ENCODE results near the gene SFXN3. TPM values are rescaled to one million over a fixed set of nuclear protein-coding genes. Genes with fewer than 3 reads are reported as not detected.

Gene SFXN3
- total RNA-seq, 1 experiment from 2014 or later: 27.5 TPM

DNA sequence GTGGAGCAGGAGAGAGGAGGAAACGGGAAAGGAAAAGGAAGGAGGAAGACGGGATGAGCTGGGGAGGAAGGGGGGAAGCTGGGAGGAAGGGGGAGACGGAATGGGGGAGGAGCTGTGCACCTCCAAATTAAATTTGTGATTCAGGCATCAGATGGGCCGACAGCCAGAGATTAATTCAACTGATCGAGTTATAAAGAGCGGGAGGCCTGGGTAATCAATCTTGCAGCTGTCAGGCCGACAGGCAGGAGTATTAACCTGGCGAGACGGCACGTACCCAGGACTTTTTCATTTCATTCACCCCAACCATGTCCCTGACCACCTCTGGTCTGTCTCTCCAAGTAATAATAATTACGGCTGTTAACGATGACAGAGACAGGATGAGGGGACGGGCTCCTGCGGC, 56.9 kb downstream of the SFXN3 start:
- H3K4me3 Mint-ChIP-seq (ENCODE audit: low read depth, unreplicated experiment): no peak overlapping the region
- H3K27ac Mint-ChIP-seq (ENCODE audit: unreplicated experiment): no peak overlapping the region
- intact Hi-C loops (cut with micrococcal nuclease; ENCODE audit: unreplicated experiment): no loop called here
- H3K4me1 Mint-ChIP-seq (ENCODE audit: low read depth, unreplicated experiment): peaks cover 10% of the 10 kb centered on the region
- no peaks in the 10 kb centered on the region for H3K36me3 Mint-ChIP-seq (ENCODE audit: insufficient read depth, unreplicated experiment)
- CTCF ChIA-PET: no interaction called here
- H3K27me3 Mint-ChIP-seq (ENCODE audit: unreplicated experiment): peaks cover 81% of the 10 kb centered on the region
- TF ChIP-seq, protein P1, sequence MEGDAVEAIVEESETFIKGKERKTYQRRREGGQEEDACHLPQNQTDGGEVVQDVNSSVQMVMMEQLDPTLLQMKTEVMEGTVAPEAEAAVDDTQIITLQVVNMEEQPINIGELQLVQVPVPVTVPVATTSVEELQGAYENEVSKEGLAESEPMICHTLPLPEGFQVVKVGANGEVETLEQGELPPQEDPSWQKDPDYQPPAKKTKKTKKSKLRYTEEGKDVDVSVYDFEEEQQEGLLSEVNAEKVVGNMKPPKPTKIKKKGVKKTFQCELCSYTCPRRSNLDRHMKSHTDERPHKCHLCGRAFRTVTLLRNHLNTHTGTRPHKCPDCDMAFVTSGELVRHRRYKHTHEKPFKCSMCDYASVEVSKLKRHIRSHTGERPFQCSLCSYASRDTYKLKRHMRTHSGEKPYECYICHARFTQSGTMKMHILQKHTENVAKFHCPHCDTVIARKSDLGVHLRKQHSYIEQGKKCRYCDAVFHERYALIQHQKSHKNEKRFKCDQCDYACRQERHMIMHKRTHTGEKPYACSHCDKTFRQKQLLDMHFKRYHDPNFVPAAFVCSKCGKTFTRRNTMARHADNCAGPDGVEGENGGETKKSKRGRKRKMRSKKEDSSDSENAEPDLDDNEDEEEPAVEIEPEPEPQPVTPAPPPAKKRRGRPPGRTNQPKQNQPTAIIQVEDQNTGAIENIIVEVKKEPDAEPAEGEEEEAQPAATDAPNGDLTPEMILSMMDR (IDR thresholded peaks at IDR 0.05; ENCODE audit: unreplicated experiment): no peak
- no TSS peak for BruUV-seq (replicated peaks)
- no peaks in the 10 kb centered on the region for H3K9me3 Mint-ChIP-seq (ENCODE audit: low read depth, unreplicated experiment)
- DNase-seq: no peak

DNA sequence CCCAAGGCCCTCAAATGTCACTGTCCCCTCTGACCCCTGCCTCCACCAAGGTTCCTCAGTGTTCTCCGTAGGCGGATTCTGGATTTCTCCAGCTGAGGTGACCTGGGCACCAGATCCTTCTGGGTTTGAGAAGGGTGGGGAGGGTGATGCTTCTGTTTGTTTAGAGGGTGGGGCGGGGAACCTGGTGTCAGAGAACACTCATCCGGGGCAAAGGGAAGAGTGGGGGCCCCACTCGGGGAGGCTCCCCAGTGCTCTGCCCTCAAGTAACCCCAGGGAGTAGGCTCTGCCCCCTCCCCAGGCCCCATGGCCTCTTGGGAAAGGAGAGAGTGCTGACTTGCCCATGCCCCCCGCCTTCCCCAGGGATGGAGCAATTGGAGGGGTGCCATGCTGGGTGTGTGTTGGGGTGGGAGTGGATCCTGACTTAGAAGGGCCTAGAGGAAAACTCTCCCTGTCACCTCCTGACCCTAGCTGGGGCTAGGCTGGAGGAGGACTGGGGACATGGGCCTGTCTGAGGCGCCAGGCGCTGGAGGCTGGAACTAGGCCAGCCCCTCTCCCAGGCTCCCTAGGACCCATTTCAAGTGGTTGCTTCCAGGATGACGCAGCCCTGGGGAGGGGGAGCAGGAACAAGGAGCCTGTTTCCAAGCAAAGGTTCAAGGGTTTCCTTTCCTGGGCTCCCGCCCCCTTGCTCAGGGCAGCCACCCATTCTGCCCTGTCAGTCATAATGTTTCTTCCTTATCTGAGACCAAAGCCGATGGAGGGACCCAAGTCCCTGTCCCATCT, 58.7 kb downstream of the SFXN3 start:
- Mint-ChIP-seq H3K27me3 (ENCODE audit: unreplicated experiment) (peaks cover 64% of the 10 kb centered on the region), H3K4me1 (ENCODE audit: low read depth, unreplicated experiment) (peaks cover 10% of the 10 kb centered on the region), H3K27ac (ENCODE audit: unreplicated experiment) (no peak overlapping the region), H3K4me3 (ENCODE audit: low read depth, unreplicated experiment) (no peak overlapping the region), H3K9me3 (ENCODE audit: low read depth, unreplicated experiment) (no peaks in the 10 kb centered on the region), H3K36me3 (ENCODE audit: insufficient read depth, unreplicated experiment) (no peaks in the 10 kb centered on the region)
- TF ChIP-seq, protein P1 (IDR thresholded peaks at IDR 0.05; ENCODE audit: unreplicated experiment): no peak
- CTCF ChIA-PET: interaction anchor here (0.7 kb wide), 2 partner anchors 18 to 53 kb away, joined by 3 to 4 read pairs; no protein-coding TSS in a partner anchor
- DNase-seq: no peak
- intact Hi-C loops (cut with micrococcal nuclease; ENCODE audit: unreplicated experiment): no loop called here
- BruUV-seq (replicated peaks): no TSS peak

DNA sequence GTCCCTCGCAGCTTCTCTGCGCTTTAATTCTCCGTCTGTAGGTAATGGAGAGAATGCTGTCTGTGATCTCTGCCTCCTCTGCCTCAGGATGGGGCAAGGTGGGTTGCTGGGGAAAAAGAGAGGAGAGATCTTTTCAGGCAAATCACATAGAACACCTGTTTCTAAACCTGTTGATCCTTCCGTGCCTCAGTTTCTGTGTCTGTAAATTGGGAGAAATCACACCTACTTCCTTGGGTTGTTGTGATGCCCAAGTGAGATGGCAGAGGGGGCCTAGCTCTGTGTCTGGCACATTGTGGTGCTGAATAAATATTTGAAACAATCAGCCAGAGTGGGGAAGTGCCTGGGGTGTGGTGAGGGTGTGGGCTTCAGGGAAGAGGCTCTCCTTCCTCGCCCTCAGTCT, 59.6 kb downstream of the SFXN3 start:
- CTCF ChIA-PET: no interaction called here
- peaks cover 10% of the 10 kb centered on the region for H3K4me1 Mint-ChIP-seq (ENCODE audit: low read depth, unreplicated experiment)
- no TSS peak for BruUV-seq (replicated peaks)

More for the DNA sequence above, 59.6 kb downstream of the SFXN3 start:
- Mint-ChIP-seq H3K27ac (ENCODE audit: unreplicated experiment) (no peak overlapping the region), H3K36me3 (ENCODE audit: insufficient read depth, unreplicated experiment) (no peaks in the 10 kb centered on the region), H3K9me3 (ENCODE audit: low read depth, unreplicated experiment) (no peaks in the 10 kb centered on the region), H3K27me3 (ENCODE audit: unreplicated experiment) (peaks cover 55% of the 10 kb centered on the region), H3K4me3 (ENCODE audit: low read depth, unreplicated experiment) (no peak overlapping the region)
- TF ChIP-seq, protein P1 (IDR thresholded peaks at IDR 0.05; ENCODE audit: unreplicated experiment): no peak
- DNase-seq: no peak
- intact Hi-C loops (cut with micrococcal nuclease; ENCODE audit: unreplicated experiment): no loop called here

Other genes starting within 250 kb of the SFXN3 start
- gene SLF2, start 118.3 kb upstream of the SFXN3 start, total RNA-seq (2022): 17.6 and 18.3 TPM in 2 replicates
- 15.9 and 20.6 TPM in 2 replicates for gene SEMA4G, start 61.7 kb upstream of the SFXN3 start, total RNA-seq (2022)
- gene MRPL43, start 43.7 kb upstream of the SFXN3 start, total RNA-seq (2022): 42.7 and 44.7 TPM in 2 replicates
- gene TWNK, start 43.7 kb upstream of the SFXN3 start, total RNA-seq (2022): 13.8 and 14.7 TPM in 2 replicates
- 23.7 TPM in 2 replicates for gene LZTS2, start 31.4 kb upstream of the SFXN3 start, total RNA-seq (2022)
- gene PDZD7, start 105 bp upstream of the SFXN3 start, total RNA-seq (2022): 1.2 and 1.3 TPM in 2 replicates
- 1.7 and 1.8 TPM in 2 replicates for gene KAZALD1, start 30.8 kb downstream of the SFXN3 start, total RNA-seq (2022)
- not detected in 2 replicates for gene TLX1, start 100.1 kb downstream of the SFXN3 start, total RNA-seq (2022)
- gene LBX1, start 198.2 kb downstream of the SFXN3 start, total RNA-seq (2022): not detected in 2 replicates

All from Calu3 (cell line).